Fibroblast of pulmonary artery (primary cell): Measurements from ENCODE around the gene ZNF57.
"Not testable (repeated sequence)": the region's sequence is repeated elsewhere in the genome, so short reads cannot be mapped to it uniquely, and the experiment has no call there.

ENCODE experiments used
- DNase-seq: peaks from one replicate; pipeline ENCODE4 v3.0.0-alpha.2; 2010; ENCODE audit warnings: low read depth
- H3K4me3 ChIP-seq: replicated peaks from 2 replicates; pipeline ENCODE4 v1.5.1; 2011; ENCODE audit warnings: low read depth, mild to moderate bottlenecking, control low read depth, low read length, moderate library complexity
- TF ChIP-seq, protein P1 (sequence below): IDR thresholded peaks from 2 replicates; pipeline ENCODE4 v1.5.1; 2011; ENCODE audit warnings: mild to moderate bottlenecking, control low read depth, low read length, inconsistent platforms; ENCODE audit errors: missing control alignments

Gene ZNF57

DNA sequence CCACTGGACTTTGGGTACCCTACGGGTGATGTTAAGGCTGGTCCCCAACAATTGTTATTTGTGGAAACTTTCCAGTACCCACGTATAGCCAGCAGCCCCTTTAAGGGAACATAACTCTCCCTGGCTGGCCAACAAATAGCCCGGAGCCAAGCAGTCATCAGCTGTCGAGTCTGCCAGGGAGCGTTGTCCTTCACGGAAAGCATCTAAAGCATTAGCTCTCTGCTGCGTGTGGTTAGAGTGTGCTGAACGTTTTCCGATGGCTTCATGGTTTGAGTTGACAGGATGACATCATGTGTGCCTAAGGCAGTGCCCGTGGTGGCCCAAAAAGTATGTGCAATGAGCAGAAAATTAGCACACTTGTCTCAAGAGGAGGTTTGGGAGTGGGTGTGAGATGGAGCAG, 36.9 kb upstream of the ZNF57 start:
- no peak overlapping the region for H3K4me3 ChIP-seq
- no peak for DNase-seq
- TF ChIP-seq, protein P1, sequence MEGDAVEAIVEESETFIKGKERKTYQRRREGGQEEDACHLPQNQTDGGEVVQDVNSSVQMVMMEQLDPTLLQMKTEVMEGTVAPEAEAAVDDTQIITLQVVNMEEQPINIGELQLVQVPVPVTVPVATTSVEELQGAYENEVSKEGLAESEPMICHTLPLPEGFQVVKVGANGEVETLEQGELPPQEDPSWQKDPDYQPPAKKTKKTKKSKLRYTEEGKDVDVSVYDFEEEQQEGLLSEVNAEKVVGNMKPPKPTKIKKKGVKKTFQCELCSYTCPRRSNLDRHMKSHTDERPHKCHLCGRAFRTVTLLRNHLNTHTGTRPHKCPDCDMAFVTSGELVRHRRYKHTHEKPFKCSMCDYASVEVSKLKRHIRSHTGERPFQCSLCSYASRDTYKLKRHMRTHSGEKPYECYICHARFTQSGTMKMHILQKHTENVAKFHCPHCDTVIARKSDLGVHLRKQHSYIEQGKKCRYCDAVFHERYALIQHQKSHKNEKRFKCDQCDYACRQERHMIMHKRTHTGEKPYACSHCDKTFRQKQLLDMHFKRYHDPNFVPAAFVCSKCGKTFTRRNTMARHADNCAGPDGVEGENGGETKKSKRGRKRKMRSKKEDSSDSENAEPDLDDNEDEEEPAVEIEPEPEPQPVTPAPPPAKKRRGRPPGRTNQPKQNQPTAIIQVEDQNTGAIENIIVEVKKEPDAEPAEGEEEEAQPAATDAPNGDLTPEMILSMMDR, result no peak

DNA sequence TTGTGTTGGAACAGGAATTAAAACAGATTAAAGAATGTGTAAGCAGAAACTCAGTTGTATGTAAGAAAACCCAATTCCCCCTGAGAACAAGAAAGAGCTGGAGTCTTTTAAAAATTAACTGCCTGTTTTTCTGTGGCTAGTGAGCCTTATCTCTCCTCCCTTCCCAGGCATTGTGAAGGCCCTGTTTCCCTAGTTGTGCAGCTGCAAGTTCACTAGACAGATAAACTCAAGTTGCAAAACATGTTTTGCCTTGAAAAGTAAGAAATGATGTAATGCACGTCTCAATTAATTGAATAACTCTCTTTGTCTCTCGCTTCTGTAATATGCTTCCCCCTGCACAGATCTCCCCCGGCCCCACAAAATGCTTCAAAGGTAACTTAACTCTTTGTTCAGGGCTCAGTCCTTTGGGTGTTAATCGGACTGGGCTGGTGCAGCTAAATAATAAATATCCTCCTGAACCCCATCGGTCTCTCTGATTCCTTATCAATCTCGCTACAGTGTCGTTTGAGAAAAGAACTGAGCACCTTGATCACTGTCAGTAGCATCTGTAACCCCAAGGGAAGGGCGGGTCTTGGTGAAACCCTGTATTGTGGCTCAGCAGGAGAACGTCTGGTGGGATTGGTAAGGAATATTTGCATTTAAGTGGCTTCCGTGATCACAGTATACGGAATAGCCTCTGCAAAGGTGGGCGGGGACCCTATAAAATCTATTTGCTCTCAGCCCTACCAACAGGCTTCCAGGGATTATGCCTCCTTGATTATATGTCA, 35.2 kb upstream of the ZNF57 start:
- DNase-seq, result no peak
- no peak overlapping the region for H3K4me3 ChIP-seq
- TF ChIP-seq, protein P1, result no peak

DNA sequence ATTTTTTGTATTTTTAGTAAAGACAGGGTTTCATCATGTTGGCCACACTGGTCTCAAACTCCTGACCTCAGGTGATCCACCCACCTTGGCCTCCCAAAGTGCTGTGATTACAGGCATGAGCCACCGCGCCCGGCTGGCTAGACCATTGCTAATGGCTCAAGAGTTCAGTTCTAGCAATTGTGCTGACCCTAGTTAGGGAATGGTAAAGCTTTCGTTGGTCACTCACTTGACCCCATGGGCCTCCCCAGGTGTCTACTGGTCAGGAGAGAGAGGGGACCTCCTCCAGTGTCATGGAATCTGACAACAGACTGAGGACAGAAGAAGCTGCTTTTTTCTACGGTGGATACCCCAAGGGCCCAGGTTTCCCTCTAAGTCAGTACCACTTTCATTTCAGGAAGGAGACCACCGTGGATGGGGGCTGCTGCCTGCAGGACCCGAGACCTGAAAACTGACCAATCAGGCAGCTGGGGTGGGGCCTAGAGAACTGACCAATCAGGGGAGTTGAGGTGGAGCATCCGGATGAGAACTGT, 34.2 kb upstream of the ZNF57 start:
- DNase-seq, result no peak
- TF ChIP-seq, protein P1, result no peak
- H3K4me3 ChIP-seq, result no peak overlapping the region

DNA sequence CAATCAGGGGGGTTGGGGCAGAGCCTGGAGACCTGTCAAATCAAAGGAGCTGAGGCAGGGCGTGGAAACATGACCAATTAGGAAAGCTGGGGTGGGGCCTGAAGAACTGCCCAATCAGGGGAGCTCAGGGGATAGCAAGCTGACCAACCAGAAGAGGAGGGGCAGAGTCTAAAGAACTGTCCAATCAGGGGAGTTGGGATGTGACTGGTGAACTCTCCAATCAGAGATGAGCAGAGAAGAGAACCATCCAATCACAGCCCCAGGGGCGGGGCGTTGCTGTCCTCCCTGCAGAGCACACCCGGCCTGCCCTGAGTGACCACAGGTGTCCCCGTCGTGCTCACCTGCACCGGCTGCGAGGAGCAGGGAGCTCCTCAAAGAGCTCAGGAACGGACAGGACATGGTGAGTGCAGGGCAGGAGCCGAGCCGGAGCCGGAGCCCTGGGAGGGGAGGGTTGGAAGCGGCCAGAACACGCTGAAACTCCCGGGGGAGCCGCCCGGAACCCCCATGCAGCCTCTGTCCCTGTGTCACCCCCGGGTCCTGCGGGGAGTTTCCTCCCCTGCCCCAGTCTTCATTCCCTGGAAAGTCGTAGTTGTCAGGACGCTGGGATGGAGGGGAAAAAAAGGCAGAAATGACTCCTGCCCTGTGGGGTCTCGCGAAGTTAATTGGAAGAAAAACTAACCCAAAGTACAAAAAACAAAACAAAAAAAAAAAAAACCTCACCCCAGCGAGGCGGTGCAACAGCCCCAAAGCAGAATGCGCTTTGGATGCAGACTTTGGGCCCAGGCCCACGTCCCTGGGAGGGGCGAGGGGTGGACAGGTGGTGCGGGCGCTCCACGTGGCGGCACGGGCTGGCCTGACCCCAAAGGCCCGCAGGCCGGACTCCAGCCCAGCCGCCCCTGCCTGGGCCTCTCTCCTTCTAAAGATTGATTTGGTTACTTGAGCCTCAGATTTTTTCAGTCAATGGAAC, 33.4 kb upstream of the ZNF57 start, which contains the start of gene ZNF556:
Gene ZNF556 (plus strand): TSS at position 311 of the 967 bp plus-strand sequence. CDS start 87 bp downstream, at position 398.
- H3K4me3 ChIP-seq, result no peak within 1 kb of the TSS
- no peak for DNase-seq
- TF ChIP-seq, protein P1, result no peak

DNA sequence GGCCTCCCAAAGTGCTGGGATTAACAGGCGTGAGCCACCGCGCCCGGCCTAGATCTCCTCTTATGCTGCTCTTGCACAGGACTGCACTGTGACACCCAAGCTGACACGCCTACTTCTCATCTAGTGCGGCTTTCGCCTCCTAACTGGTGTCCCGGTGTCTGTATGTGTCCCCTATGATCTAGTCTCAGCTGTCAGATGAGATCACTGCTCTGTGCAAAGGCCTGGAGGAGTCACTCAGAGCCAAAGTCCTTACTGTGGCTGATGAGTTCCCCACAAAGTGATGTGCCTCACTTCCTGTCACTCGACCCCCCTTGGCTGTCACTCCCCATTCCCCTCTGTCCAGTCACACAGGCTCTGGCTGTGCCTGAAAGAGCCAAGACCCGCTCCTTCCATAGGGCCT, 31.1 kb upstream of the ZNF57 start:
- TF ChIP-seq, protein P1, result no peak
- DNase-seq, result no peak
- H3K4me3 ChIP-seq, result no peak overlapping the region

DNA sequence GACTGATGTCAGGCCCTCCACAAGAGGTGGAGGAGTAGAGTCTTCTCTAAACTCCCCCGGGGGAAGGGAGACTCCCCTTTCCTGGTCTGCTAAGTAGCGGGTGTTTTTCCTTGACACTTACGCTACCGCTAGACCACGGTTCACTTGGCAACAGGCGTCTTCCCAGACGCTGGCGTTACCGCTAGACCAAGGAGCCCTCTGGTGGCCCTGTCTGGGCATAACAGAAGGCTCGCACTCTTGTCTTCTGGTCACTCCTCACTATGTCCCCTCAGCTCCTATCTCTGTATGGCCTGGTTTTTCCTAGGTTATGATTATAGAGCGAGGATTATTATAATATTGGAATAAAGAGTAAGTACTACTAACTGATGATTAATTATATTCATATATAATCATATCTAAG, 28.6 kb upstream of the ZNF57 start:
- not testable (repeated sequence) for H3K4me3 ChIP-seq
- TF ChIP-seq, protein P1, result peak; percentile 16
- DNase-seq, result peak; percentile 38
